Tibial nerve (tissue), 4 donors: ENCODE data around the gene PCYOX1L. TPM values are rescaled to one million over a fixed set of nuclear protein-coding genes. Genes with fewer than 3 reads are reported as not detected.

Experiments used
- DNase-seq, 2 donors: peaks; one replicate each; pipeline ENCODE4 v3.0.0-alpha.2; 2019; ENCODE audit warnings: low spot score in 2 of 2
- H3K27ac ChIP-seq, 4 donors: fragments of 200-600 bp; sonication (generic) in 3 of 4; one replicate each; pipeline ENCODE4 v1.5.1; 2017 to 2019; ENCODE audit warnings: mild to moderate bottlenecking in 1 of 4
- H3K27me3 ChIP-seq, 2 donors: fragments of 200-600 bp; sonication (generic) in 1 of 2; one replicate each; pipeline versions ENCODE4 v1.5.1 to v1.6.0; 2017 to 2019
- H3K36me3 ChIP-seq, 3 donors: fragments of 200-600 bp; sonication (generic); one replicate each; pipeline ENCODE4 v1.5.1; 2018 to 2019
- H3K4me1 ChIP-seq, 4 donors: fragments of 200-600 bp; sonication (generic) in 3 of 4; one replicate each; pipeline ENCODE4 v1.5.1; 2017 to 2019
- H3K4me3 ChIP-seq, 4 donors: fragments of 200-600 bp; sonication (generic) in 3 of 4; one replicate each; pipeline ENCODE4 v1.5.1; 2017 to 2019; ENCODE audit warnings: mild to moderate bottlenecking in 1 of 4, moderate library complexity in 1 of 4
- H3K9me3 ChIP-seq, 4 donors: fragments of 200-600 bp; sonication (generic) in 3 of 4; one replicate each; pipeline ENCODE4 v1.5.1; 2017 to 2019
- EP300 ChIP-seq, 2 donors: sonication (generic); formaldehyde crosslinking; IDR thresholded peaks; one replicate each; pipeline ENCODE4 v1.6.1; 2017; ENCODE audit warnings: antibody characterized with exemption in 2 of 2, mild to moderate bottlenecking in 1 of 2
- POLR2A ChIP-seq, 2 donors: fragments of 450-650 bp; IDR thresholded peaks; one replicate each; pipeline ENCODE4 v1.6.1; 2017; ENCODE audit warnings: antibody characterized with exemption in 2 of 2, mild to moderate bottlenecking in 2 of 2, moderate library complexity in 2 of 2
- WGBS, 2 donors: methylation state at CpG; one replicate each; pipeline ENCODE4 v1.1.5; 2018; 5-methylcytosine and 5-hydroxymethylcytosine counted together
- total RNA-seq, 4 donors: library from RNA; depleted of rRNA; stranded (reverse); fragments of >200 nt; gene quantifications; one replicate each; pipeline ENCODE4 v1.1.0, GENCODE V29; 2016
- TF ChIP-seq, protein P1 (sequence below), 5 experiments: fragments of 200-600 bp in 3 of 5; fragments of 450-650 bp in 2 of 5; sonication (generic) in 3 of 5; IDR thresholded peaks; one replicate each; pipeline ENCODE4 v1.5.1; 2016 to 2019; ENCODE audit warnings: antibody characterized with exemption in 5 of 5, mild to moderate bottlenecking in 3 of 5, moderate library complexity in 2 of 5

Gene PCYOX1L
- total RNA-seq, 4 donors from 2014 or later, result 5.0 to 8.2 (median 6.7) TPM

DNA sequence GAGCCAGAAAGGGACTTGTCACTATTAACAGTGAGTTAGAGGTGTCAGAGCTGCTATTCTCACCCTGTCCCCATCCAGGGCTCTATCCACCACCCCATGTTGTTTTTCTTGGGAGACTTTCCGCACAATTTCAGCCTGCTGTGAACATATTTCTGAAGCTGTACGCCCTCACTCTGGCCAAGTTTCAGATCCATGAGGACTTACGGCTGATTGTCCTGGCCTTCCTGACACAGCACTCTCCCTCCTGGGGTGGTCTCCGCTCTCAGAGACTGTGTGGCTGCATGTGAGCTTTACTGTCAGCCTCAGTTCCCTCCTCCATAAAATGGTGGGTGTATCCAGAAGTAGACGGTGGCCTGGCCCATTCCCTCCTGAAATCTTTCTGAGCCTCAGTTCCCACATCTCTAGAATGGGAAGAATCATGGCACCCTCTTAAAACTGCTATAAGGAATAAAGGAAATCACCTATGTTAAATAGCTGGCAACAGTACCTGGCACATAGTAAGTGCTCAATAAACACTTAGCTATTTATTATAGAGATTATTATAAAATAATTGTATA is 22.1 kb downstream of the PCYOX1L start:
- no peak for TF ChIP-seq EP300 (IDR thresholded peaks at IDR 0.05)
- no peak for TF ChIP-seq POLR2A (IDR thresholded peaks at IDR 0.05)
- TF ChIP-seq, protein P1, sequence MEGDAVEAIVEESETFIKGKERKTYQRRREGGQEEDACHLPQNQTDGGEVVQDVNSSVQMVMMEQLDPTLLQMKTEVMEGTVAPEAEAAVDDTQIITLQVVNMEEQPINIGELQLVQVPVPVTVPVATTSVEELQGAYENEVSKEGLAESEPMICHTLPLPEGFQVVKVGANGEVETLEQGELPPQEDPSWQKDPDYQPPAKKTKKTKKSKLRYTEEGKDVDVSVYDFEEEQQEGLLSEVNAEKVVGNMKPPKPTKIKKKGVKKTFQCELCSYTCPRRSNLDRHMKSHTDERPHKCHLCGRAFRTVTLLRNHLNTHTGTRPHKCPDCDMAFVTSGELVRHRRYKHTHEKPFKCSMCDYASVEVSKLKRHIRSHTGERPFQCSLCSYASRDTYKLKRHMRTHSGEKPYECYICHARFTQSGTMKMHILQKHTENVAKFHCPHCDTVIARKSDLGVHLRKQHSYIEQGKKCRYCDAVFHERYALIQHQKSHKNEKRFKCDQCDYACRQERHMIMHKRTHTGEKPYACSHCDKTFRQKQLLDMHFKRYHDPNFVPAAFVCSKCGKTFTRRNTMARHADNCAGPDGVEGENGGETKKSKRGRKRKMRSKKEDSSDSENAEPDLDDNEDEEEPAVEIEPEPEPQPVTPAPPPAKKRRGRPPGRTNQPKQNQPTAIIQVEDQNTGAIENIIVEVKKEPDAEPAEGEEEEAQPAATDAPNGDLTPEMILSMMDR (IDR thresholded peaks at IDR 0.05), result no peak
- Histone ChIP-seq H3K36me3 (no peaks in the 10 kb centered on the region), H3K4me1 (peaks cover 0 to 49% (median 5%) of the 10 kb centered on the region in 4 donors), H3K4me3 (no peak overlapping the region), H3K27me3 (no peaks in the 10 kb centered on the region), H3K9me3 (no peaks in the 10 kb centered on the region), H3K27ac (peak overlapping the region; percentile 16 to 83 (median 66))
- DNase-seq, result no peak
- 65 to 70% methylated on average over 5 of the region's 5 CpGs for WGBS, 2 donors

- Histone ChIP-seq H3K4me1 (peaks cover 0 to 51% (median 5%) of the 10 kb centered on the region in 4 donors), H3K4me3 (no peak overlapping the region), H3K27ac (peak overlapping the region; percentile 16 to 83 (median 60)), H3K9me3 (no peaks in the 10 kb centered on the region), H3K27me3 (no peaks in the 10 kb centered on the region), H3K36me3 (no peaks in the 10 kb centered on the region)
- 59 to 74% methylated on average over 16 of the region's 16 CpGs for WGBS, 2 donors
- TF ChIP-seq, protein P1 (IDR thresholded peaks at IDR 0.05), result no peak
- TF ChIP-seq POLR2A (IDR thresholded peaks at IDR 0.05), result no peak
- no peak for TF ChIP-seq EP300 (IDR thresholded peaks at IDR 0.05)
- DNase-seq, result no peak
These were observed 22.7 kb downstream of the PCYOX1L start for GRCh38 chr5:149380466-149381121.

GRCh38 chr5:149381261-149381985 is 23.6 kb downstream of the PCYOX1L start:
- H3K4me3 ChIP-seq, result no peak overlapping the region
- H3K9me3 ChIP-seq, result no peaks in the 10 kb centered on the region
- H3K36me3 ChIP-seq, result no peaks in the 10 kb centered on the region
- WGBS, 2 donors, result 42 to 45% methylated on average over 8 of the region's 8 CpGs
- peaks cover 0 to 59% (median 5%) of the 10 kb centered on the region in 4 donors for H3K4me1 ChIP-seq
- TF ChIP-seq EP300 (IDR thresholded peaks at IDR 0.05) (no peak), POLR2A (IDR thresholded peaks at IDR 0.05) (no peak)
- TF ChIP-seq, protein P1 (IDR thresholded peaks at IDR 0.05), result no peak
- DNase-seq, result no peak
- H3K27ac ChIP-seq, result peak overlapping the region in 3 of 4 donors; percentile 20 to 83 (median 79)
- H3K27me3 ChIP-seq, result no peaks in the 10 kb centered on the region

DNA sequence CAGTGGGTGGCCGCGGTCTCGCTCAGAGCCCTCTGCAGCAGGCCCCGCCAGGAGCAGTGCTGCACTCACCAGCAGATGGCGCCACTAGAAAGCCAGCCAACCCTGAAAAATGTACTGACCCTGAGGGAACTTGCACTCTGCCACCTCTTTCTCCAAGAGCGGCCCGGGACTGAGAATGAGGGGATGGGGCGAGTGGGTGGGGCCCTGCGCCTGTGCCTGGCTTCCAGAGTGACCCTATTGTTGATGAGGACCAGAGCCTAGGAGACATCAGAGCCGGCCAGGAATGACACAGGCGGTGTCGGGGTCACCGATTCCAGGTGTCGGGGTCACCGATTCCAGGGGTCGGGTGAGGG is 24.1 kb downstream of the PCYOX1L start:
- Histone ChIP-seq H3K27ac (peak overlapping the region in 3 of 4 donors; percentile 20 to 83 (median 79)), H3K4me3 (no peak overlapping the region), H3K27me3 (no peaks in the 10 kb centered on the region), H3K9me3 (no peaks in the 10 kb centered on the region), H3K4me1 (peaks cover 0 to 65% (median 5%) of the 10 kb centered on the region in 4 donors), H3K36me3 (no peaks in the 10 kb centered on the region)
- no peak for TF ChIP-seq POLR2A (IDR thresholded peaks at IDR 0.05)
- no peak for TF ChIP-seq EP300 (IDR thresholded peaks at IDR 0.05)
- TF ChIP-seq, protein P1 (IDR thresholded peaks at IDR 0.05), result peak; percentile 81 to 95 (median 91)
- DNase-seq, result peak; percentile 53 to 82
- 31 to 42% methylated on average over 10 to 12 of the region's 16 CpGs for WGBS, 2 donors
